MCF 10A (cell line): ENCODE measurements around the gene FSTL3. TPM values are rescaled to one million over a fixed set of nuclear protein-coding genes. Genes with fewer than 3 reads are reported as not detected.

Experiments used
- BruUV-seq: library from RNA; stranded (reverse); fragments of 400-500 nt; replicated peaks from 2 replicates; lab custom pipeline; 2021; lab: Mats Ljungman, UMichigan
- CTCF ChIA-PET: fragments of 300-600 bp; sonication (Branson Sonifier 250); formaldehyde crosslinking; extraction: SDS; loops from one replicate; lab custom pipeline; 2021; ENCODE audit warnings: antibody characterized with exemption, inconsistent platforms; lab: Yijun Ruan, JAX
- POLR2A ChIA-PET: fragments of 300-600, 350-650 bp; sonication (Branson Sonifier 250); formaldehyde crosslinking; extraction: SDS; loops from one replicate; lab custom pipeline; 2020; ENCODE audit warnings: antibody characterized with exemption, inconsistent platforms; lab: Yijun Ruan, JAX
- DNase-seq: peaks from one replicate; pipeline ENCODE4 v3.0.0-alpha.2; 2018; ENCODE audit not compliant: unreplicated experiment
- H3K27ac Mint-ChIP-seq: one replicate; pipeline ENCODE4 v1.8.0; 2022; ENCODE audit warnings: mild to moderate bottlenecking, low read depth, mixed read lengths; ENCODE audit not compliant: unreplicated experiment
- H3K27me3 Mint-ChIP-seq: one replicate; pipeline ENCODE4 v1.8.0; 2022; ENCODE audit warnings: mixed read lengths; ENCODE audit not compliant: insufficient read depth, unreplicated experiment
- H3K36me3 Mint-ChIP-seq: one replicate; pipeline ENCODE4 v1.8.0; 2022; ENCODE audit warnings: mild to moderate bottlenecking, moderate library complexity, mixed read lengths; ENCODE audit not compliant: insufficient read depth, unreplicated experiment
- H3K4me1 Mint-ChIP-seq: one replicate; pipeline ENCODE4 v1.8.0; 2022; ENCODE audit warnings: mixed read lengths; ENCODE audit not compliant: insufficient read depth, unreplicated experiment
- H3K4me3 Mint-ChIP-seq: one replicate; pipeline ENCODE4 v1.8.0; 2022; ENCODE audit warnings: mild to moderate bottlenecking, moderate library complexity, mixed read lengths; ENCODE audit not compliant: unreplicated experiment
- H3K9me3 Mint-ChIP-seq: one replicate; pipeline ENCODE4 v1.8.0; 2022; ENCODE audit warnings: mixed read lengths; ENCODE audit not compliant: unreplicated experiment
- CTCF ChIP-seq: fragments of 200-600 bp; IDR thresholded peaks from one replicate; pipeline ENCODE4 v1.8.0; 2022; ENCODE audit warnings: antibody characterized with exemption, mild to moderate bottlenecking; ENCODE audit not compliant: unreplicated experiment
- intact Hi-C: fragments of 100-400 bp; cut with micrococcal nuclease; formaldehyde crosslinking; loops from 2 replicates; pipeline ENCODE4 v1.14.1; 2022
- total RNA-seq: library from RNA; stranded (reverse); gene quantifications from 2 replicates; pipeline ENCODE4 v1.2.3, GENCODE V29; 2022

The FSTL3 gene
- total RNA-seq, 1 experiment from 2014 or later, result 183 TPM

GRCh38 chr19:658916-659839 lies 17.0 kb upstream of the FSTL3 start:
- H3K4me1 Mint-ChIP-seq, result peaks cover 23% of the 10 kb centered on the region
- no peak for DNase-seq
- no peak for TF ChIP-seq CTCF
- H3K27me3 Mint-ChIP-seq, result no peaks in the 10 kb centered on the region
- peak overlapping the region; percentile 88 for H3K27ac Mint-ChIP-seq
- no TSS peak for BruUV-seq
- no peaks in the 10 kb centered on the region for H3K9me3 Mint-ChIP-seq
- H3K4me3 Mint-ChIP-seq, result peak overlapping the region; percentile 87
- CTCF ChIA-PET, result interaction anchor here (0.6 kb wide), 1 partner anchor 362 kb away, joined by 4 read pairs; the partner anchor contains the start of gene RNU6-2
- intact Hi-C loops, result loop anchor here (2.0 kb wide), 1 partner anchor 26 kb away; the partner anchor contains the start of gene POLRMT
- peaks cover 19% of the 10 kb centered on the region for H3K36me3 Mint-ChIP-seq
- POLR2A ChIA-PET, result interaction anchor here (0.6 to 3.3 kb wide), 6 partner anchors 17 to 641 kb away, joined by 3 to 33 read pairs (median 4); partner anchors contain the start of genes CDC34, FSTL3 and POLRMT

- H3K36me3 Mint-ChIP-seq, result peaks cover 7% of the 10 kb centered on the region
- no peak for TF ChIP-seq CTCF
- no peaks in the 10 kb centered on the region for H3K9me3 Mint-ChIP-seq
- H3K4me3 Mint-ChIP-seq, result peak overlapping the region; percentile 87
- ChIA-PET CTCF (no interaction called here), POLR2A (interaction anchor here (0.6 to 3.3 kb wide), 11 partner anchors 16 to 143 kb away, joined by 3 to 33 read pairs (median 5); partner anchors contain the start of genes CDC34, FSTL3 and POLRMT)
- H3K27me3 Mint-ChIP-seq, result no peaks in the 10 kb centered on the region
- no TSS peak for BruUV-seq
- H3K27ac Mint-ChIP-seq, result peak overlapping the region; percentile 88
- intact Hi-C loops, result loop anchor here (2.0 to 5.0 kb wide), 2 partner anchors 74 to 128 kb away; partner anchors contain the start of gene HCN2
- peaks cover 31% of the 10 kb centered on the region for H3K4me1 Mint-ChIP-seq
- DNase-seq, result no peak
These were observed 15.3 kb upstream of the FSTL3 start for GRCh38 chr19:660793-661426.

DNA sequence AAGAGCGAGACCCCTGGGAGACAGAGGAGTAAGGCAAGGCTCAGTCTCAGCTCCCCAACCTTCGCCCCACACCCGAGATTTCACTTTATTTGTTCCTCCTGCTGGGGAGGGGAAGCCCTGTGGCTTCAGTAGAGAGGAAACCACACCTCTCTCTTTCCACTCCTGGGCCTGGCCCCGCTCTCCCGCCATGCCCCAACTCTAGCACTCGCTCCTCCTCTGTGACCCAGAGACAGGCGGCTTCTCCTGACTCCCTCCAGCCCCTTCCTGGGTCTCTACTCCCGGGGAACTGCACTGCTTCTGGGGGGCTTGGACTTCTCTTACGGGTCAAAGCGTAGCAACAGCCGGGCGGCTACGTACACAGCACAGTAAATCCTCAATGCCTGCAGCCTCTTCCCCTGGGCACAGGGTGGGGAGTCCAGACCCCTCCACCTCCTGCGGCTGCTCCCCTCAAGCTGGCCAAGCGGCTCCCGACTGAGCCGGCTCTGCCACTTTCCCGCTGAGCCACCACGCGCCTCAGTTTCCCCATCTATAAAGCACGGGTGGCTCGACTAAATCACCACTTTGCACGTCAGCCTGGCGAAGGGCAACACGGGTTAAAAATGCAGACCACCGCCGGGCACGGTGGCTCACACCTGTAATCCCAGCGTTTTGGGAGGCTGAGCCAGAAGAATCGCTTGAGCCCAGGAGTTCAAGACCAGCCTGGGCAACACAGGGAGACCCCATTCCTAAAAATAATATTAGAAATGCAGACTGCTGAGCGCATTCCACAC lies 14.6 kb upstream of the FSTL3 start:
- H3K27ac Mint-ChIP-seq, result peak overlapping the region; percentile 88
- no peak for DNase-seq
- peaks cover 7% of the 10 kb centered on the region for H3K36me3 Mint-ChIP-seq
- no peaks in the 10 kb centered on the region for H3K9me3 Mint-ChIP-seq
- intact Hi-C loops, result loop anchor here (2.0 to 5.0 kb wide), 2 partner anchors 74 to 129 kb away; partner anchors contain the start of gene HCN2
- no peaks in the 10 kb centered on the region for H3K27me3 Mint-ChIP-seq
- TF ChIP-seq CTCF, result no peak
- CTCF ChIA-PET, result no interaction called here
- peak overlapping the region; percentile 87 for H3K4me3 Mint-ChIP-seq
- POLR2A ChIA-PET, result interaction anchor here (0.6 to 3.3 kb wide), 9 partner anchors 15 to 142 kb away, joined by 3 to 33 read pairs (median 5); partner anchors contain the start of genes CDC34, FSTL3 and POLRMT
- peaks cover 31% of the 10 kb centered on the region for H3K4me1 Mint-ChIP-seq
- TSS peak; percentile 47 for BruUV-seq
